Muscle layer of colon (tissue), 2 donors: ENCODE measurements around the gene PICALM.
"Not testable (repeated sequence)": the region's sequence is repeated elsewhere in the genome, so short reads cannot be mapped to it uniquely, and the experiment has no call there.

Experiments used
- H3K27ac ChIP-seq: one replicate; pipeline ENCODE4 v1.7.0; 2013; ENCODE audit warnings: low read depth, mild to moderate bottlenecking, low read length, moderate library complexity
- H3K27me3 ChIP-seq, 2 donors: one replicate each; pipeline ENCODE4 v1.7.0; 2013; ENCODE audit warnings: low read length in 2 of 2, mild to moderate bottlenecking in 2 of 2; ENCODE audit not compliant: insufficient read depth in 2 of 2, control insufficient read depth in 1 of 2
- H3K36me3 ChIP-seq: one replicate; pipeline ENCODE4 v1.7.0; 2013; ENCODE audit warnings: mild to moderate bottlenecking, low read length; ENCODE audit not compliant: insufficient read depth
- H3K4me1 ChIP-seq: one replicate; pipeline ENCODE4 v1.7.0; 2013; ENCODE audit warnings: mild to moderate bottlenecking, low read length; ENCODE audit not compliant: insufficient read depth
- H3K4me3 ChIP-seq, 2 donors: one replicate each; pipeline ENCODE4 v1.7.0; 2013; ENCODE audit warnings: low read length in 2 of 2, low read depth in 1 of 2, mild to moderate bottlenecking in 1 of 2, moderate library complexity in 1 of 2
- H3K9ac ChIP-seq: one replicate; pipeline ENCODE4 v1.7.0; 2013; ENCODE audit warnings: low read length
- H3K9me3 ChIP-seq: one replicate; pipeline ENCODE4 v1.7.0; 2013; ENCODE audit warnings: mild to moderate bottlenecking, low read length
- donor health status: abdominal sarcoma.
- donor health status: Adenocarcinoma of cecum.

Gene PICALM

GRCh38 chr11:85970593-85970992 is 98.3 kb downstream of the PICALM start:
- H3K27ac ChIP-seq, result no peak overlapping the region
- H3K27me3 ChIP-seq, result no peaks in the 10 kb centered on the region
- peaks cover 42% of the 10 kb centered on the region for H3K36me3 ChIP-seq
- H3K4me1 ChIP-seq, result peaks cover 27% of the 10 kb centered on the region
- no peaks in the 10 kb centered on the region for H3K9me3 ChIP-seq
- H3K9ac ChIP-seq, result no peak overlapping the region
- H3K4me3 ChIP-seq, result no peak overlapping the region

- Histone ChIP-seq H3K36me3 (peaks cover 35% of the 10 kb centered on the region), H3K9ac (no peak overlapping the region), H3K4me1 (peaks cover 20% of the 10 kb centered on the region), H3K4me3 (no peak overlapping the region), H3K27ac (no peak overlapping the region), H3K9me3 (no peaks in the 10 kb centered on the region), H3K27me3 (no peaks in the 10 kb centered on the region)
Observed at GRCh38 chr11:85967457-85967856, 101.4 kb downstream of the PICALM start.

- Histone ChIP-seq H3K9me3 (no peaks in the 10 kb centered on the region), H3K9ac (no peak overlapping the region), H3K36me3 (peaks cover 32% of the 10 kb centered on the region)
Observed at GRCh38 chr11:85965202-85965601, 103.7 kb downstream of the PICALM start.

GRCh38 chr11:85961930-85962363 is 106.9 kb downstream of the PICALM start:
- peaks cover 49% of the 10 kb centered on the region for H3K36me3 ChIP-seq
- no peak overlapping the region for H3K9ac ChIP-seq
- H3K4me3 ChIP-seq, result no peak overlapping the region
- peaks cover 7% of the 10 kb centered on the region for H3K4me1 ChIP-seq
- H3K27ac ChIP-seq, result no peak overlapping the region
- no peaks in the 10 kb centered on the region for H3K27me3 ChIP-seq
- no peaks in the 10 kb centered on the region for H3K9me3 ChIP-seq

More at GRCh38 chr11:85965202-85965601, 103.7 kb downstream of the PICALM start:
- Histone ChIP-seq H3K4me1 (peaks cover 24% of the 10 kb centered on the region), H3K4me3 (no peak overlapping the region), H3K27me3 (no peaks in the 10 kb centered on the region), H3K27ac (no peak overlapping the region)

GRCh38 chr11:85961130-85961529 is 107.8 kb downstream of the PICALM start:
- no peak overlapping the region for H3K9ac ChIP-seq
- H3K36me3 ChIP-seq, result peaks cover 50% of the 10 kb centered on the region
- peaks cover 10% of the 10 kb centered on the region for H3K4me1 ChIP-seq
- no peak overlapping the region for H3K4me3 ChIP-seq
- H3K27me3 ChIP-seq, result no peaks in the 10 kb centered on the region
- H3K9me3 ChIP-seq, result no peaks in the 10 kb centered on the region
- no peak overlapping the region for H3K27ac ChIP-seq

- Histone ChIP-seq H3K4me1 (peaks cover 14% of the 10 kb centered on the region), H3K4me3 (no peak overlapping the region), H3K9ac (no peak overlapping the region), H3K9me3 (no peaks in the 10 kb centered on the region), H3K27me3 (no peaks in the 10 kb centered on the region), H3K36me3 (peaks cover 48% of the 10 kb centered on the region), H3K27ac (no peak overlapping the region)
Observed at GRCh38 chr11:85960678-85961077, 108.2 kb downstream of the PICALM start.

GRCh38 chr11:85955531-85955930 is 113.4 kb downstream of the PICALM start:
- H3K27me3 ChIP-seq, result no peaks in the 10 kb centered on the region
- no peak overlapping the region for H3K4me3 ChIP-seq
- no peak overlapping the region for H3K9ac ChIP-seq
- peaks cover 35% of the 10 kb centered on the region for H3K36me3 ChIP-seq
- peaks cover 16% of the 10 kb centered on the region for H3K4me1 ChIP-seq
- peak overlapping the region; percentile 0 for H3K27ac ChIP-seq
- no peaks in the 10 kb centered on the region for H3K9me3 ChIP-seq

- Histone ChIP-seq H3K9me3 (no peaks in the 10 kb centered on the region), H3K36me3 (peaks cover 24% of the 10 kb centered on the region), H3K27me3 (no peaks in the 10 kb centered on the region), H3K4me3 (no peak overlapping the region), H3K9ac (no peak overlapping the region), H3K4me1 (peaks cover 16% of the 10 kb centered on the region), H3K27ac (no peak overlapping the region)
Observed at GRCh38 chr11:85953491-85954143, 115.3 kb downstream of the PICALM start.

- not testable (repeated sequence) for H3K9me3 ChIP-seq, H3K27me3 ChIP-seq, H3K27ac ChIP-seq, H3K4me3 ChIP-seq, H3K9ac ChIP-seq
- peaks cover 28% of the 10 kb centered on the region for H3K4me1 ChIP-seq
- H3K36me3 ChIP-seq, result peaks cover 11% of the 10 kb centered on the region
Observed at GRCh38 chr11:85952108-85952485, 116.8 kb downstream of the PICALM start.

- no peak overlapping the region for H3K27ac ChIP-seq
- H3K36me3 ChIP-seq, result peaks cover 6% of the 10 kb centered on the region
- no peak overlapping the region for H3K4me3 ChIP-seq
- H3K27me3 ChIP-seq, result no peaks in the 10 kb centered on the region
- peaks cover 28% of the 10 kb centered on the region for H3K4me1 ChIP-seq
- no peaks in the 10 kb centered on the region for H3K9me3 ChIP-seq
- H3K9ac ChIP-seq, result no peak overlapping the region
Observed at GRCh38 chr11:85951428-85952107, 117.3 kb downstream of the PICALM start.

- Histone ChIP-seq H3K27ac (no peak overlapping the region), H3K4me3 (no peak overlapping the region), H3K9ac (no peak overlapping the region), H3K36me3 (peaks cover under 1% of the 10 kb centered on the region), H3K4me1 (peaks cover 25% of the 10 kb centered on the region), H3K9me3 (no peaks in the 10 kb centered on the region), H3K27me3 (no peaks in the 10 kb centered on the region)
Observed at GRCh38 chr11:85951049-85951405, 117.9 kb downstream of the PICALM start.
